ENCODE measurements around the gene PACC1.

DNA sequence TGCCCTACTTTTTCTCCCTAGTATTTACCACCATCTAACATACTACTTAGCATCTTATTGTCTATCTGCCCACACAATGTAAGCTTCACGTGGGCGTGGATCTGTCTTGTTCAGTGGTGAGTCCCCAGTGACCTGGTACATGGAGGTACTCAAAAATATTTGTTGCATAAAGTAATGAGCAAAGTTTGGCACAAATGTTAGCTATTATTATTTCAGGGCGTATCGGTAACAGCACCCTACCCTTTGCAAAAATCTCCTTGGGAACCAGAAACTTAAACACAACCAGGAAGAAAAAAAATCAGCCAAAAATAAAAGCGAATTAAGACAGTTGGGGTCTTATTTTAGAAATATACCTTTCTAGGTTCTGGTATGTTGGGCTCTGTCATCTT is 17.6 kb upstream of the PACC1 start:
- TF ChIP-seq CTCF (IDR thresholded peaks at IDR 0.05; ENCODE audit: borderline replicate concordance, extremely low read depth, low read length, poor library complexity, severe bottlenecking), result no peak
- TF ChIP-seq EZH2 (IDR thresholded peaks at IDR 0.05; ENCODE audit: borderline replicate concordance, low read depth, low read length, severe bottlenecking), result no peak
